ENCODE measurements around the gene SNTA1. TPM values are rescaled to one million over a fixed set of nuclear protein-coding genes. Genes with fewer than 3 reads are reported as not detected.

SNTA1 gene
- total and polyA plus RNA-seq, 2 of the 13 experiments (the other 11 are each of a cell fraction or from before 2014, with no cell fraction given): 16.4 to 18.3 TPM

DNA sequence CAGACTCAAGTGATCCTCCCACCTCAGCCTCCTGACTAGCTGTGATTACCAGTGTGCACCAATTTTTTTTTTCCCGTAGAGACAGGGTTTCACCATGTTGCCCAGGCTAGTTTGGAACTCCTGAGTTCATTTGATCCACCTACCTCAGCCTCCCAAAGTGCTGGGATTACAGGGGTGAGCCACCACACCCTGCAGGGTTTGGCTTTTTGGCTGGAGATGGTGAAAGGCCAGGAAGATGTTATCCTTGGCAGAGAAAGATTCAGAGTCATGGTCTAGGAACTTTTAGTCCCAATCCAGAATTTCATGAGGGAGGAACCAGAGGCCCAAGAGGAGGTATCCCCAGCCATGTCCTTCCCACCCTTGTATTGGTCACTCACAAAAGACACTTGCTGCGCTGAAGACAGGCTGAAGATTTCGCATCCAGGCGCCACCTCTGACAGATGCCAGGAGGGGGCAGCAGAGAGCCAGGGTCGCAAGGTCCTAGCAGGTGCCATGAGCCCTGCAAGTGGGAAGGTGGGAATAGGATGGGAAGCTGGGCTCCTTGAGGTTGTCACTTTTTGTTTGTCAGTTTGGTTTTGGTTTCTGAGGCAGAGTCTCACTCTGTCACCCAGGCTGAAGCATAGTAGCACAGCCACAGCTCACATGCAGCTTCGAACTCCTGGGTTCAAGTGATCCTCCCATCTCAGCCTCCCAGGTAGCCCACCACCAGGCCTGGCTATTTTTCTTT is 13.5 kb upstream of the SNTA1 start (continued):
- TF ChIP-seq, protein P1, sequence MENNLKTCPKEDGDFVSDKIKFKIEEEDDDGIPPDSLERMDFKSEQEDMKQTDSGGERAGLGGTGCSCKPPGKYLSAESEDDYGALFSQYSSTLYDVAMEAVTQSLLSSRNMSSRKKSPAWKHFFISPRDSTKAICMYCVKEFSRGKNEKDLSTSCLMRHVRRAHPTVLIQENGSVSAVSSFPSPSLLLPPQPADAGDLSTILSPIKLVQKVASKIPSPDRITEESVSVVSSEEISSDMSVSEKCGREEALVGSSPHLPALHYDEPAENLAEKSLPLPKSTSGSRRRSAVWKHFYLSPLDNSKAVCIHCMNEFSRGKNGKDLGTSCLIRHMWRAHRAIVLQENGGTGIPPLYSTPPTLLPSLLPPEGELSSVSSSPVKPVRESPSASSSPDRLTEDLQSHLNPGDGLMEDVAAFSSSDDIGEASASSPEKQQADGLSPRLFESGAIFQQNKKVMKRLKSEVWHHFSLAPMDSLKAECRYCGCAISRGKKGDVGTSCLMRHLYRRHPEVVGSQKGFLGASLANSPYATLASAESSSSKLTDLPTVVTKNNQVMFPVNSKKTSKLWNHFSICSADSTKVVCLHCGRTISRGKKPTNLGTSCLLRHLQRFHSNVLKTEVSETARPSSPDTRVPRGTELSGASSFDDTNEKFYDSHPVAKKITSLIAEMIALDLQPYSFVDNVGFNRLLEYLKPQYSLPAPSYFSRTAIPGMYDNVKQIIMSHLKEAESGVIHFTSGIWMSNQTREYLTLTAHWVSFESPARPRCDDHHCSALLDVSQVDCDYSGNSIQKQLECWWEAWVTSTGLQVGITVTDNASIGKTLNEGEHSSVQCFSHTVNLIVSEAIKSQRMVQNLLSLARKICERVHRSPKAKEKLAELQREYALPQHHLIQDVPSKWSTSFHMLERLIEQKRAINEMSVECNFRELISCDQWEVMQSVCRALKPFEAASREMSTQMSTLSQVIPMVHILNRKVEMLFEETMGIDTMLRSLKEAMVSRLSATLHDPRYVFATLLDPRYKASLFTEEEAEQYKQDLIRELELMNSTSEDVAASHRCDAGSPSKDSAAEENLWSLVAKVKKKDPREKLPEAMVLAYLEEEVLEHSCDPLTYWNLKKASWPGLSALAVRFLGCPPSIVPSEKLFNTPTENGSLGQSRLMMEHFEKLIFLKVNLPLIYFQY (CRISPR knock-in tag; IDR thresholded peaks at IDR 0.05; ENCODE audit: borderline replicate concordance): peak; percentile 62; the same call in 1 of the 2 replicates
- peak; percentile 91 for TF ChIP-seq IRF2 (CRISPR knock-in tag; IDR thresholded peaks at IDR 0.05)
- TF ChIP-seq REPIN1 (CRISPR knock-in tag; IDR thresholded peaks at IDR 0.05; ENCODE audit: borderline replicate concordance, low read depth): peak; percentile 88; the same call in 1 of the 2 replicates
- peak; percentile 67; the same call in 1 of the 2 replicates for TF ChIP-seq ZFP37 (CRISPR knock-in tag; IDR thresholded peaks at IDR 0.05; ENCODE audit: borderline replicate concordance)
- TF ChIP-seq, protein P2, sequence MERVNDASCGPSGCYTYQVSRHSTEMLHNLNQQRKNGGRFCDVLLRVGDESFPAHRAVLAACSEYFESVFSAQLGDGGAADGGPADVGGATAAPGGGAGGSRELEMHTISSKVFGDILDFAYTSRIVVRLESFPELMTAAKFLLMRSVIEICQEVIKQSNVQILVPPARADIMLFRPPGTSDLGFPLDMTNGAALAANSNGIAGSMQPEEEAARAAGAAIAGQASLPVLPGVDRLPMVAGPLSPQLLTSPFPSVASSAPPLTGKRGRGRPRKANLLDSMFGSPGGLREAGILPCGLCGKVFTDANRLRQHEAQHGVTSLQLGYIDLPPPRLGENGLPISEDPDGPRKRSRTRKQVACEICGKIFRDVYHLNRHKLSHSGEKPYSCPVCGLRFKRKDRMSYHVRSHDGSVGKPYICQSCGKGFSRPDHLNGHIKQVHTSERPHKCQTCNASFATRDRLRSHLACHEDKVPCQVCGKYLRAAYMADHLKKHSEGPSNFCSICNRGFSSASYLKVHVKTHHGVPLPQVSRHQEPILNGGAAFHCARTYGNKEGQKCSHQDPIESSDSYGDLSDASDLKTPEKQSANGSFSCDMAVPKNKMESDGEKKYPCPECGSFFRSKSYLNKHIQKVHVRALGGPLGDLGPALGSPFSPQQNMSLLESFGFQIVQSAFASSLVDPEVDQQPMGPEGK (CRISPR knock-in tag; IDR thresholded peaks at IDR 0.05): 0 out of 2 replicates have a peak, but pooled peaks have one; percentile 14
- peak; percentile 92 for TF ChIP-seq KDM2A (CRISPR knock-in tag; IDR thresholded peaks at IDR 0.05; ENCODE audit: borderline replicate concordance, low read depth)
- TF ChIP-seq FOXC1 (CRISPR knock-in tag; IDR thresholded peaks at IDR 0.05; ENCODE audit: borderline replicate concordance): 0 out of 2 replicates have a peak, but pooled peaks have one; percentile 66
- 0 out of 2 replicates have a peak, but pooled peaks have one; percentile 65 for TF ChIP-seq ZNF567 (CRISPR knock-in tag; IDR thresholded peaks at IDR 0.05; ENCODE audit: borderline replicate concordance)
- TF ChIP-seq, protein P3, sequence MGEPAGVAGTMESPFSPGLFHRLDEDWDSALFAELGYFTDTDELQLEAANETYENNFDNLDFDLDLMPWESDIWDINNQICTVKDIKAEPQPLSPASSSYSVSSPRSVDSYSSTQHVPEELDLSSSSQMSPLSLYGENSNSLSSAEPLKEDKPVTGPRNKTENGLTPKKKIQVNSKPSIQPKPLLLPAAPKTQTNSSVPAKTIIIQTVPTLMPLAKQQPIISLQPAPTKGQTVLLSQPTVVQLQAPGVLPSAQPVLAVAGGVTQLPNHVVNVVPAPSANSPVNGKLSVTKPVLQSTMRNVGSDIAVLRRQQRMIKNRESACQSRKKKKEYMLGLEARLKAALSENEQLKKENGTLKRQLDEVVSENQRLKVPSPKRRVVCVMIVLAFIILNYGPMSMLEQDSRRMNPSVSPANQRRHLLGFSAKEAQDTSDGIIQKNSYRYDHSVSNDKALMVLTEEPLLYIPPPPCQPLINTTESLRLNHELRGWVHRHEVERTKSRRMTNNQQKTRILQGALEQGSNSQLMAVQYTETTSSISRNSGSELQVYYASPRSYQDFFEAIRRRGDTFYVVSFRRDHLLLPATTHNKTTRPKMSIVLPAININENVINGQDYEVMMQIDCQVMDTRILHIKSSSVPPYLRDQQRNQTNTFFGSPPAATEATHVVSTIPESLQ (CRISPR knock-in tag; conservative IDR thresholded peaks at IDR 0.05): 0 out of 2 replicates have a peak, but pooled peaks have one; percentile 61
- TF ChIP-seq, protein P4, sequence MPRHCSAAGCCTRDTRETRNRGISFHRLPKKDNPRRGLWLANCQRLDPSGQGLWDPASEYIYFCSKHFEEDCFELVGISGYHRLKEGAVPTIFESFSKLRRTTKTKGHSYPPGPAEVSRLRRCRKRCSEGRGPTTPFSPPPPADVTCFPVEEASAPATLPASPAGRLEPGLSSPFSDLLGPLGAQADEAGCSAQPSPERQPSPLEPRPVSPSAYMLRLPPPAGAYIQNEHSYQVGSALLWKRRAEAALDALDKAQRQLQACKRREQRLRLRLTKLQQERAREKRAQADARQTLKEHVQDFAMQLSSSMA (CRISPR knock-in tag; IDR thresholded peaks at IDR 0.05): 0 out of 2 replicates have a peak, but pooled peaks have one; percentile 51
- peak; percentile 72; the same call in 1 of the 2 replicates for TF ChIP-seq BHLHE40 (IDR thresholded peaks at IDR 0.05; ENCODE audit: low read length)
- peak; percentile 63; the same call in 1 of the 2 replicates for TF ChIP-seq HOXD1 (CRISPR knock-in tag; IDR thresholded peaks at IDR 0.05)
- TF ChIP-seq, protein P5, sequence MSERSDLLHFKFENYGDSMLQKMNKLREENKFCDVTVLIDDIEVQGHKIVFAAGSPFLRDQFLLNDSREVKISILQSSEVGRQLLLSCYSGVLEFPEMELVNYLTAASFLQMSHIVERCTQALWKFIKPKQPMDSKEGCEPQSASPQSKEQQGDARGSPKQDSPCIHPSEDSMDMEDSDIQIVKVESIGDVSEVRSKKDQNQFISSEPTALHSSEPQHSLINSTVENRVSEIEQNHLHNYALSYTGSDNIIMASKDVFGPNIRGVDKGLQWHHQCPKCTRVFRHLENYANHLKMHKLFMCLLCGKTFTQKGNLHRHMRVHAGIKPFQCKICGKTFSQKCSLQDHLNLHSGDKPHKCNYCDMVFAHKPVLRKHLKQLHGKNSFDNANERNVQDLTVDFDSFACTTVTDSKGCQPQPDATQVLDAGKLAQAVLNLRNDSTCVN (CRISPR knock-in tag; IDR thresholded peaks at IDR 0.05; ENCODE audit: borderline replicate concordance): peak; percentile 65; the same call in 1 of the 2 replicates
- peak; percentile 95 for TF ChIP-seq KDM3A (CRISPR knock-in tag; IDR thresholded peaks at IDR 0.05; ENCODE audit: low read depth)
- TF ChIP-seq, protein P6, sequence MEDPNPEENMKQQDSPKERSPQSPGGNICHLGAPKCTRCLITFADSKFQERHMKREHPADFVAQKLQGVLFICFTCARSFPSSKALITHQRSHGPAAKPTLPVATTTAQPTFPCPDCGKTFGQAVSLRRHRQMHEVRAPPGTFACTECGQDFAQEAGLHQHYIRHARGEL (CRISPR knock-in tag; IDR thresholded peaks at IDR 0.05): peak; percentile 60; the same call in 1 of the 2 replicates
- peak; percentile 63; the same call in 1 of the 2 replicates for TF ChIP-seq ZKSCAN8 (CRISPR knock-in tag; IDR thresholded peaks at IDR 0.05; ENCODE audit: borderline replicate concordance)
- TF ChIP-seq FOSL2 (CRISPR knock-in tag; IDR thresholded peaks at IDR 0.05): 0 out of 2 replicates have a peak, but pooled peaks have one; percentile 32
